LNCAP (cell line): ENCODE measurements around the gene SPACDR.

ENCODE experiments used
- CTCF ChIP-seq: fragments of 450-650 bp; IDR thresholded peaks from 2 replicates; pipeline ENCODE4 v1.5.1; 2017; ENCODE audit warnings: mild to moderate bottlenecking

The SPACDR gene

GRCh38 chr7:100444311-100445278, 19.5 kb downstream of the SPACDR start:
- TF ChIP-seq CTCF, result no peak

DNA sequence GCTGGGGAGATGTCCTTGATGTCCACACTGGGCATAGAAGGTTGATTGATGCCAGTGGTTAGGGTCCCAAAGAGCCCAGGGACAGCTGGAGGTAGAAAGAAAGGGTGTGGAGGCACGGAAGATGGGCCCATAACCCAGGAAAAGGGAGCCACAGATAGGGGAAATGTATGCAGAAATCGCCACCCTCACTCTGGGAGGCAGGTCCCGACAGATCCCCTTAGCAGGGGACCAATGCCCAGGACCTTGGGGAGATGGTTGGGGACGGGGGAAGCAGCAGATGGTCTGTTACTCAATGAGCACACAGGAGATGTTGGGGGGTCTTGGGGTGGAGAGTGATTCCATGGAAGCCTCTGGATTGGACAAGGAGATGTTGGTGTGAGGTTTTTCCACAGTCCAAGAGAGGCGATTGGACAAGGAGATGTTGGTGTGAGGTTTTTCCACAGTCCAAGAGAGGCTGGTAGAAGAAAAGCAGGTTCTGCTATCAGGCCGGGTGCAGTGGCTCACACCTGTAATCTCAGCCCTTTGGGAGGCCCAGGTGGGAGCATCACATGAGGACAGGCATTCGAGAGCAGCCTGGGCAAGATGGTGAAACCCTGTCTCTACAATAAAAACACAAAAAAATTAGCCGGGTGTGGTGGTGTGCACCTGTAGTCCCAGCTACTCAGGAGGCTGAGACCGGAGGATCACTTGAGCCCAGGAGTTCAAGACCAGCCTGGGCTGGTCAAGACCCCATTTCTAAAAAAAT, 20.8 kb downstream of the SPACDR start:
- no peak for TF ChIP-seq CTCF

GRCh38 chr7:100441641-100442535, 22.2 kb downstream of the SPACDR start:
- no peak for TF ChIP-seq CTCF

DNA sequence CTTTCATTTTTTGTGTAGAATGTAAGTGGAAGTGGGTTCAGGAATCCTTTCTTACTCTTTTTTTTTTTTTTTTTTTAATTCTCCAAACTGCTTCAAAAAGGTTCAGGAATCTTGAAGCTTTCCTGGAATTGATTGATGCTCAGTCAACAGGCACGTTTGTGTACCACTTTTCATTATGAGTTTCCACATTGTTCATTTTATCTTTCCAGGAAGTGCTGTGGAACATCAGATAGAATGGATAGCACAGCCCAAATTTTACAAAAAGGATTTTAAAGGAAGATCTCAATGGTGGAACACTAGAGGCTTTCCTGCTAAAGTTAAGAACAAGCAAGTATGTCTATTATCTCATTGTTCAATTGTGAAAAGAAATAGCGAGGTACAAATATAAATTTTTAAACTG, 25.9 kb downstream of the SPACDR start:
- TF ChIP-seq CTCF, result no peak

- no peak for TF ChIP-seq CTCF
Observed at GRCh38 chr7:100437150-100438100, 26.6 kb downstream of the SPACDR start.

DNA sequence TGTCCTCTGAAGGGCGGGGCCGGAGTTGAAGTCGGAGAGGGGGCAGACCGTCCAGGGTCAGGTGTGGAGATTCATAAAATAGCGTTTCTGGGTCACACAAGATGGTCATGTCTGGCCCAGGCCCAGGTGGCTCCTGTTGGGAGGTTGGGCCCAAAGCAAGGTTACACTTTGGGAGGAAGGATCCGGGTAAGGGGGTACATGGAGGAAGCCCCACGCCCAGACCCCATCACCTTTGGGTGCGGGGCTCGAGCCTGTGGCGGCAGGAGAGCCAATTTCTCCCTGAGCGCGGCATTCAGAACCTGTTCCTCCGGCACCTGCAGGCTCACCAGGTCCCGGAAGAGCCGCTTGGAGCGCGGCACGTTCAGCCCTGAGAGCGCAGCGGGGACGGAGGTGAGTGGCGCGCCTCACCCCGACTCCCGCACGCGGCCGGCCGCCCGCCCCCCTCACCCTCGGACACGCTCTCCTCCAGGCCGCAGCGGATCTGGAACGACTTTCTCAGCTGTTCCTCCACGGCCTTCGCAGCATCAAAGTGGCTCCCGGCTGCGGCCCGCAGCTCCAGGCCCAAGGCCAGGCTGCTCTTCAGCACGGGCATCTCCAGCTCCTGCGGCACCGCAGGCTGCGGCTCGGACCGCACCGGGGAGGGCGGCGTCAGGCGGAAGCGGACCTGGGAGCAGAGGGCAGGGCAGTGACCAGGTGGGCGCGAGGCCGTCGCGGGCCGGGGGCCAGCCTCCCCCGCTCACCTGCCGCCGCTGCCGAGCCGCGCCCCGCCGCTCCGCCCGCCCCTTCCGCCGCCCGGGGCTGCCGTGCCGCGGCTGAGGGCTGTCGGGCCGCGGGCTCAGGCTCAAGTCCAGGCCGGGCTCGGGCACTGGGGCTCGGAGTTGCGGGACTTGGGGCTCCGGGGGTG, 28.4 kb downstream of the SPACDR start:
- TF ChIP-seq CTCF, result no peak
